Stomach (tissue), 9 donors: ENCODE results near the gene SMAD9. TPM values are rescaled to one million over a fixed set of nuclear protein-coding genes. Genes with fewer than 3 reads are reported as not detected.
"Not testable (repeated sequence)": the region's sequence is repeated elsewhere in the genome, so short reads cannot be mapped to it uniquely, and the experiment has no call there.

ENCODE experiments used
- DNase-seq, 2 donors: peaks; one replicate each; pipeline versions ENCODE4 v3.0.0 to v3.0.0-alpha.2; 2013 to 2019
- H3K27ac ChIP-seq, 5 donors: fragments of 200-600 bp in 4 of 5; sonication (generic) in 4 of 5; one replicate each; pipeline ENCODE4 v1.5.1; 2013 to 2019; ENCODE audit warnings: mild to moderate bottlenecking in 1 of 5, moderate library complexity in 1 of 5
- H3K27me3 ChIP-seq, 3 donors: fragments of 200-600 bp; sonication (generic); one replicate each; pipeline ENCODE4 v1.5.1; 2017 to 2019; ENCODE audit warnings: mixed run types in 1 of 3
- H3K36me3 ChIP-seq, 4 donors: fragments of 200-600 bp; sonication (generic); 1 replicate in 3 of 4; 2 replicates in 1 of 4; pipeline ENCODE4 v1.5.1; 2016 to 2019
- H3K4me1 ChIP-seq, 4 donors: fragments of 200-600 bp; sonication (generic); one replicate each; pipeline ENCODE4 v1.5.1; 2016 to 2019
- H3K4me3 ChIP-seq, 4 donors: fragments of 200-600 bp; sonication (generic) in 3 of 4; one replicate each; pipeline ENCODE4 v1.5.1; 2016 to 2019; ENCODE audit warnings: mild to moderate bottlenecking in 1 of 4
- H3K9me3 ChIP-seq, 4 donors: fragments of 200-600 bp; sonication (generic); one replicate each; pipeline ENCODE4 v1.5.1; 2016 to 2019
- EP300 ChIP-seq: sonication (generic); formaldehyde crosslinking; IDR thresholded peaks from one replicate; pipeline ENCODE4 v1.6.1; 2017; ENCODE audit warnings: antibody characterized with exemption
- POLR2A ChIP-seq, 4 donors: fragments of 450-650 bp; IDR thresholded peaks; one replicate each; pipeline ENCODE4 v1.6.1; 2016; ENCODE audit warnings: antibody characterized with exemption in 4 of 4, control low read depth in 2 of 4, mild to moderate bottlenecking in 1 of 4, moderate library complexity in 1 of 4
- POLR2AphosphoS5 ChIP-seq, 3 donors: sonication (generic); formaldehyde crosslinking; IDR thresholded peaks; one replicate each; pipeline ENCODE4 v1.6.1; 2016; ENCODE audit warnings: antibody characterized with exemption in 3 of 3
- WGBS, 5 donors: extraction: QIAGEN DNeasy Blood & Tissue Kit in 3 of 5; methylation state at CpG; one replicate each; pipeline versions ENCODE4 v1.1.5 to v1.1.7; 2013 to 2018; 5-methylcytosine and 5-hydroxymethylcytosine counted together
- intact Hi-C: fragments of 100-400 bp; cut with DNase I; formaldehyde crosslinking; loops from one replicate; pipeline ENCODE4 v1.15.1; 2023; ENCODE audit warnings: low total_unique reads
- polyA plus RNA-seq, 3 donors: library from polyadenylated mRNA; stranded (reverse); fragments of 200-250 nt; gene quantifications; one replicate each; pipeline ENCODE4 v1.2.3, GENCODE V29; 2013
- total RNA-seq, 5 donors: library from RNA; depleted of rRNA; stranded (reverse); fragments of >200 nt; gene quantifications; one replicate each; pipeline versions ENCODE4 v1.1.0 to v1.2.3, GENCODE V29; 2014 to 2016
- TF ChIP-seq, protein P1 (sequence below), 7 experiments: fragments of 450-650 bp in 4 of 7; fragments of 200-600 bp in 3 of 7; sonication (generic) in 3 of 7; IDR thresholded peaks; one replicate each; pipeline ENCODE4 v1.5.1; 2016 to 2019; ENCODE audit warnings: antibody characterized with exemption in 7 of 7, control low read depth in 2 of 7, mild to moderate bottlenecking in 1 of 7
- donor health status: healthy with polysubstance abuse.
- donor health status: Bipolar disorder and iron deficiency.
- donor health status: healthy.

SMAD9 gene
- total and polyA plus RNA-seq, 8 donors: 1.6 to 21.5 (median 8.1) TPM

DNA sequence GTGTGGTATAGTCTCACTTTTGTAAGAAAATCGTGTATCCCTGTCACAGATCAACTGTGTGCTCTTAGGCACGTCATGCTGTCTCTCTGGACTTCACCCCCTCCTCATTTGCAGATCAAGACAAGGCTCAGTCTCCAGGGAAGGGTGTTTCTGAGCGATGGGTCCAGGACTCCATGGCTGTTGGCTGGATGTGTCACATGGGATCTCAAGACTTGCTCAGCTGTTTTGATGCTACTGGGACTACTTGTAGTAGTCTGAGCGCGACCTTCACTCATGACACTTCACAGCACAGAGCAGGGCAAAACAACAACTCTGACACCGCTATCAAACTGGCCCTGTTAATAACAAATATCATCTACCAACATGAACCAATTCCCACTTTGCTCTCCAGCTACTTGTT is 36.2 kb downstream of the SMAD9 start:
- DNase-seq: no peak
- TF ChIP-seq EP300: no peak
- TF ChIP-seq POLR2AphosphoS5 (IDR thresholded peaks at IDR 0.05): no peak
- TF ChIP-seq POLR2A (IDR thresholded peaks at IDR 0.05): no peak
- TF ChIP-seq, protein P1, sequence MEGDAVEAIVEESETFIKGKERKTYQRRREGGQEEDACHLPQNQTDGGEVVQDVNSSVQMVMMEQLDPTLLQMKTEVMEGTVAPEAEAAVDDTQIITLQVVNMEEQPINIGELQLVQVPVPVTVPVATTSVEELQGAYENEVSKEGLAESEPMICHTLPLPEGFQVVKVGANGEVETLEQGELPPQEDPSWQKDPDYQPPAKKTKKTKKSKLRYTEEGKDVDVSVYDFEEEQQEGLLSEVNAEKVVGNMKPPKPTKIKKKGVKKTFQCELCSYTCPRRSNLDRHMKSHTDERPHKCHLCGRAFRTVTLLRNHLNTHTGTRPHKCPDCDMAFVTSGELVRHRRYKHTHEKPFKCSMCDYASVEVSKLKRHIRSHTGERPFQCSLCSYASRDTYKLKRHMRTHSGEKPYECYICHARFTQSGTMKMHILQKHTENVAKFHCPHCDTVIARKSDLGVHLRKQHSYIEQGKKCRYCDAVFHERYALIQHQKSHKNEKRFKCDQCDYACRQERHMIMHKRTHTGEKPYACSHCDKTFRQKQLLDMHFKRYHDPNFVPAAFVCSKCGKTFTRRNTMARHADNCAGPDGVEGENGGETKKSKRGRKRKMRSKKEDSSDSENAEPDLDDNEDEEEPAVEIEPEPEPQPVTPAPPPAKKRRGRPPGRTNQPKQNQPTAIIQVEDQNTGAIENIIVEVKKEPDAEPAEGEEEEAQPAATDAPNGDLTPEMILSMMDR (IDR thresholded peaks at IDR 0.05): no peak
- H3K4me3 ChIP-seq: no peak overlapping the region
- no peaks in the 10 kb centered on the region for H3K9me3 ChIP-seq
- WGBS, 5 donors: 77 to 93% (median 90%) methylated on average over 6 of the region's 6 CpGs
- H3K4me1 ChIP-seq: peaks cover 0 to 39% (median 15%) of the 10 kb centered on the region in 4 donors
- peaks cover 0 to 8% (median 8%) of the 10 kb centered on the region in 4 donors for H3K36me3 ChIP-seq
- no peak overlapping the region for H3K27ac ChIP-seq
- H3K27me3 ChIP-seq: no peaks in the 10 kb centered on the region
- intact Hi-C loops: no loop called here

DNA sequence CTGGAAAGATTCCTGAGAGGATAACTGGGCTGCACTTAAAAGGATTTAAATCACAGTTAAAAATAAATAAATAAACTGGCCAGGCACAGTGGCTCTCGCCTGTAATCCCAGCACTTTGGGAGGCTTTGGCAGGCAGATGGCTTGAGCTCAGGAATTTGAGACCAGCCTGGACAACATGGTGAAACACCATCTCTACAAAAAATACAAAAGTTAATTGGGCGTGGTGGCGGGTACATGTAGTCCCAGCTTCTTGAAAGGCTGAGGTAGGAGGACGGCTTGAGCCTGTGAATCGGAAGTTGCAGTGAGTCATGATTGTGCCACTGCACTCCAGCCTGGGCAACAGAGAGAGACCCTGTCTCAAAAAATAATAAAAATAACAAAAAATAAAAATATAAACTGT is 36.6 kb downstream of the SMAD9 start:
- WGBS, 5 donors: 76 to 85% (median 84%) methylated on average over 5 of the region's 5 CpGs
- H3K4me1 ChIP-seq: peaks cover 0 to 35% (median 13%) of the 10 kb centered on the region in 4 donors

DNA sequence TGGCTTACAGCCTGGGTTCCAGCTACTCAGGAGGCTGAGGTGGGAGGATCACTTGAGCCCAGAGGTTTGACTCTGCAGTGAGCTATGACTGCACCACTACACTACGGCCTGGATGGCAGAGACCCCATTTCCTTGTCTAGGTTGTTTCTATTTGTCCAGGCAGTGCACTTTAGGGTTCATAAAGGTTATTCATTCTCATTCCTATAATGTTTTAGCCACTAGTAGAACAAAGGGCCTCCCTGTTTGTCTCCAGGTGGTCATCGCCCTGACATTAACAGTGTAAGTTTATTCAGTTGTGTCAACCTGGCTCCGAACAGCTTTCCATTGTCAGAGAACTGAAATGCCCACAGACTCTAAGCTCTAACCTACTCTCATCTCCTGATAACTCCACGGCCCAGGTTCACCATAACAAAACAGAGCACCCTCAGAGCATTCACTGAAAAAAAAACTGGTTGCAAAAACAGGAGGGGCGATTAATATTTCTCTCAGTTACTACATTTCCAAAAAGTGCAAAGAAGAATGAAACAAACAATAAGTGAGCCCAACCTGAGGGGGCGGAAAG is 37.1 kb downstream of the SMAD9 start:
- WGBS, 5 donors: 50 to 60% (median 57%) methylated on average over 6 of the region's 6 CpGs
- peaks cover 0 to 14% (median 8%) of the 10 kb centered on the region in 4 donors for H3K36me3 ChIP-seq
- H3K4me3 ChIP-seq: no peak overlapping the region
- H3K4me1 ChIP-seq: peaks cover 0 to 30% (median 13%) of the 10 kb centered on the region in 4 donors
- H3K9me3 ChIP-seq: no peaks in the 10 kb centered on the region
- H3K27me3 ChIP-seq: no peaks in the 10 kb centered on the region
- no peak overlapping the region for H3K27ac ChIP-seq
- DNase-seq: peak in 1 of 2 donors; percentile 21
- TF ChIP-seq POLR2A (IDR thresholded peaks at IDR 0.05) (no peak), EP300 (no peak), POLR2AphosphoS5 (IDR thresholded peaks at IDR 0.05) (no peak)
- TF ChIP-seq, protein P1 (IDR thresholded peaks at IDR 0.05): no peak
- intact Hi-C loops: no loop called here

More for the DNA sequence above, 36.6 kb downstream of the SMAD9 start:
- intact Hi-C loops, DNase-seq, H3K4me3 ChIP-seq, H3K27ac ChIP-seq, H3K36me3 ChIP-seq, H3K9me3 ChIP-seq, H3K27me3 ChIP-seq: not testable (repeated sequence)

DNA sequence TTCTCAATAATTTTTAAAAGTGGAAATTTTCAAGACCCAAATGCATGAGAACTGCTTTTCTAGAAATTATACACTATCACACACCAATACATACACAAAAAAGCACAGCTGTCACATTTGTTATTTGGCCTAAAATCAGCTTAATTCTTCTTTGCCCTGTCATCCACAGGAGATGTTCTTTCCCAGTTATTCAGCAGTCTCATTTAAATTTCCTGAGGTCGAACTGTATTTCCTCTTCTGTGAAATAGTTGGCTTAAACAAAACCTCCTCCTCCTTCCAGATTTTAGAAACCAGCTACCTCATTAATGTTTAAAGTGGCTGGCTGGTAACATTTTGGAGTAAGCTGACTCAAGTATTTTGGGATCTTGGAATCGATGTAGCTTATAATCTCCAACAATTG is 39.1 kb downstream of the SMAD9 start:
- 31 to 51% (median 45%) methylated on average over 2 of the region's 2 CpGs for WGBS, 5 donors
- Histone ChIP-seq H3K36me3 (peaks cover 0 to 16% (median 8%) of the 10 kb centered on the region in 4 donors), H3K27ac (no peak overlapping the region), H3K4me3 (no peak overlapping the region), H3K9me3 (no peaks in the 10 kb centered on the region), H3K4me1 (peaks cover 0 to 29% (median 13%) of the 10 kb centered on the region in 4 donors), H3K27me3 (no peaks in the 10 kb centered on the region)
- intact Hi-C loops: no loop called here
- no peak for TF ChIP-seq POLR2A (IDR thresholded peaks at IDR 0.05)
- no peak for TF ChIP-seq EP300
- TF ChIP-seq, protein P1 (IDR thresholded peaks at IDR 0.05): no peak
- TF ChIP-seq POLR2AphosphoS5 (IDR thresholded peaks at IDR 0.05): no peak
- DNase-seq: no peak

DNA sequence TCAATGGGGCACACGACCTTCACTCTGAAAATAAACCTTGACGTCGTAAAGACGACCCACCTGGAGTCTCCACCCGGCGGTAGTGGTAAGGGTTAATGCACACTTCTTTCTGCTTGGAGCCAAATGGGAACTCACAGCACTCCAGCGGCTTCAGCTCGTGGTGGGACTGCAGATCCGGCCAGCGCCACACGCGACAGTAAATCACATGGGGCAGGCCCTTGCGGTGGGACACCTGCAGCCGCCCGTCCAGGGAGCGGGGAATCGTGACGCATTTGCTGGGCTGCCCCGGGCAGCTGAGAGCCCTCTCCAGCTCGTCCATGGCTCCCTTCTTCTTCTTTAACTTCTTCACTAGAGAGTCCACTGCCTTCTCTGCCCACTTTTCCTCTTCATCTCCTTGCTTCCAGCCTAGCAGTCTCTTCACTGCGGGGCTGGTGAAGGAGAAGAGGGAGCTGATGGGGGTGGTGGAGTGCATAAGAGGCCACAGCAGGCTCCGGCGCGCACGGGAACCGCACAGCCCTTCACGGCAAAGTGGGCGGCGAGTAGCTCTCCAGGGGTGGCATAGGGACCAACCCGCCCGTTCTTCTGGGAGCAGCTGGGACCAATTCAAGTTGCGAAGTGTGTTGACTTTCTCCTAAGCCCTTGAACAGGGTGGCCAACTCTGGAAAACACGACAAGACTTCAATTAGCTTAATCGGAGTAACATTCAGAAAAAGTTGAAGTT is 40.7 kb downstream of the SMAD9 start:
- no peak overlapping the region for H3K27ac ChIP-seq
- TF ChIP-seq POLR2AphosphoS5 (IDR thresholded peaks at IDR 0.05) (no peak), EP300 (no peak), POLR2A (IDR thresholded peaks at IDR 0.05) (no peak)
- TF ChIP-seq, protein P1 (IDR thresholded peaks at IDR 0.05): no peak
- peaks cover 0 to 16% (median 8%) of the 10 kb centered on the region in 4 donors for H3K36me3 ChIP-seq
- no peaks in the 10 kb centered on the region for H3K9me3 ChIP-seq
- WGBS, 5 donors: 88 to 94% (median 92%) methylated on average over 34 of the region's 34 CpGs
- H3K4me1 ChIP-seq: peaks cover 0 to 26% (median 13%) of the 10 kb centered on the region in 4 donors
- DNase-seq: no peak
- no peaks in the 10 kb centered on the region for H3K27me3 ChIP-seq
- intact Hi-C loops: no loop called here
- H3K4me3 ChIP-seq: no peak overlapping the region
